WTC11 (cell line): Measurements from ENCODE around the gene GRIK2. TPM values are rescaled to one million over a fixed set of nuclear protein-coding genes. Genes with fewer than 3 reads are reported as not detected.

Experiments
- ATAC-seq: fragments of 200-7000 bp; cut with Tn5 transposase; 2 replicates; pipeline ENCODE4 v1.10.0; 2021; ENCODE audit warnings: mild to moderate bottlenecking, moderate library complexity
- CTCF ChIA-PET: fragments of 300-600 bp; sonication (Branson Sonifier 250); formaldehyde crosslinking; loops from one replicate; lab custom pipeline; 2021; ENCODE audit warnings: antibody characterized with exemption; lab: Charles Lee
- POLR2A ChIA-PET: fragments of 350-600 bp; sonication (Branson Sonifier 250); formaldehyde crosslinking; loops from one replicate; lab custom pipeline; 2021; ENCODE audit warnings: antibody characterized with exemption; lab: Charles Lee
- DNase-seq: peaks from one replicate; pipeline ENCODE4 v3.0.0; 2021; ENCODE audit warnings: low spot score
- H3K27ac Mint-ChIP-seq: 2 replicates; pipeline ENCODE4 v1.8.0; 2021; ENCODE audit warnings: mixed read lengths
- H3K27me3 Mint-ChIP-seq: 2 replicates; pipeline ENCODE4 v1.8.0; 2021; ENCODE audit warnings: low read depth, mild to moderate bottlenecking, moderate library complexity, mixed read lengths
- H3K36me3 Mint-ChIP-seq: 2 replicates; pipeline ENCODE4 v1.8.0; 2021; ENCODE audit warnings: mixed read lengths
- H3K4me1 Mint-ChIP-seq: 2 replicates; pipeline ENCODE4 v1.8.0; 2022; ENCODE audit warnings: mixed read lengths
- H3K4me3 Mint-ChIP-seq: 2 replicates; pipeline ENCODE4 v1.8.0; 2021; ENCODE audit warnings: mild to moderate bottlenecking, moderate library complexity, mixed read lengths
- H3K9me3 Mint-ChIP-seq: 2 replicates; pipeline ENCODE4 v1.8.0; 2021; ENCODE audit warnings: mixed read lengths
- ATF2 ChIP-seq: sonication (generic); formaldehyde crosslinking; IDR thresholded peaks from 2 replicates; pipeline ENCODE4 v1.8.1; 2022; ENCODE audit warnings: low read depth, missing genetic modification reagents, borderline replicate concordance
- CBFB ChIP-seq: sonication (generic); formaldehyde crosslinking; IDR thresholded peaks from 2 replicates; pipeline ENCODE4 v1.8.1; 2022; ENCODE audit warnings: mild to moderate bottlenecking, low read depth, missing genetic modification reagents
- EMX1 ChIP-seq: fragments of 250-450 bp; sonication (Bioruptor Pico); IDR thresholded peaks from 2 replicates; pipeline ENCODE4 v1.8.0; 2021; ENCODE audit warnings: mild to moderate bottlenecking
- FOXJ3 ChIP-seq: sonication (generic); formaldehyde crosslinking; IDR thresholded peaks from 2 replicates; pipeline ENCODE4 v1.9.0; 2021; ENCODE audit warnings: missing genetic modification reagents, mild to moderate bottlenecking, borderline replicate concordance
- GTF2I ChIP-seq: fragments of 250-450 bp; sonication (Bioruptor Pico); conservative IDR thresholded peaks from 2 replicates; pipeline ENCODE4 v1.4.0; 2021; ENCODE audit warnings: mild to moderate bottlenecking
- IRF1 ChIP-seq: sonication (generic); formaldehyde crosslinking; IDR thresholded peaks from 2 replicates; pipeline ENCODE4 v1.8.0; 2023; ENCODE audit warnings: missing genetic modification reagents
- IRF2 ChIP-seq: sonication (generic); formaldehyde crosslinking; IDR thresholded peaks from 2 replicates; pipeline ENCODE4 v1.8.0; 2022; ENCODE audit warnings: low read depth, missing genetic modification reagents, borderline replicate concordance
- KAT7 ChIP-seq: sonication (generic); formaldehyde crosslinking; IDR thresholded peaks from 2 replicates; pipeline ENCODE4 v1.8.1; 2023; ENCODE audit warnings: missing genetic modification reagents, mild to moderate bottlenecking, borderline replicate concordance
- MYBL2 ChIP-seq: sonication (generic); formaldehyde crosslinking; IDR thresholded peaks from 2 replicates; pipeline ENCODE4 v1.8.1; 2023; ENCODE audit warnings: mild to moderate bottlenecking, moderate library complexity, missing genetic modification reagents
- OVOL2 ChIP-seq: fragments of 250-450 bp; sonication (Bioruptor Pico); IDR thresholded peaks from 2 replicates; pipeline ENCODE4 v1.9.0; 2021; ENCODE audit warnings: mild to moderate bottlenecking, borderline replicate concordance
- PRDM15 ChIP-seq: sonication (generic); formaldehyde crosslinking; IDR thresholded peaks from 2 replicates; pipeline ENCODE4 v1.8.0; 2022; ENCODE audit warnings: missing genetic modification reagents
- PRRX2 ChIP-seq: fragments of 250-450 bp; sonication (Bioruptor Pico); IDR thresholded peaks from 2 replicates; pipeline ENCODE4 v1.8.0; 2021; ENCODE audit warnings: mild to moderate bottlenecking
- SMAD3 ChIP-seq: sonication (generic); formaldehyde crosslinking; IDR thresholded peaks from 2 replicates; pipeline ENCODE4 v1.8.0; 2022; ENCODE audit warnings: missing genetic modification reagents, mild to moderate bottlenecking, borderline replicate concordance
- SOX15 ChIP-seq: fragments of 250-450 bp; sonication (Bioruptor Pico); IDR thresholded peaks from 2 replicates; pipeline ENCODE4 v1.9.0; 2021; ENCODE audit warnings: mild to moderate bottlenecking
- ZNF425 ChIP-seq: fragments of 250-450 bp; sonication (Bioruptor Pico); conservative IDR thresholded peaks from 2 replicates; pipeline ENCODE4 v1.9.0; 2021; ENCODE audit warnings: mild to moderate bottlenecking
- total RNA-seq: library from RNA; stranded (reverse); gene quantifications from 3 replicates; pipeline ENCODE4 v1.2.3, GENCODE V29; 2021
- TF ChIP-seq, protein P1 (sequence below): sonication (generic); formaldehyde crosslinking; IDR thresholded peaks from 2 replicates; pipeline ENCODE4 v1.8.0; 2022; ENCODE audit warnings: mild to moderate bottlenecking, missing genetic modification reagents
- TF ChIP-seq, protein P2 (sequence below): sonication (generic); formaldehyde crosslinking; IDR thresholded peaks from 2 replicates; pipeline ENCODE4 v1.8.0; 2022; ENCODE audit warnings: mild to moderate bottlenecking, missing genetic modification reagents

The GRIK2 gene
- total RNA-seq, 1 experiment from 2014 or later = 2.7 TPM

GRCh38 chr6:101429845-101430244 is 36.3 kb downstream of the GRIK2 start (continued):
- TF ChIP-seq KAT7 (CRISPR knock-in tag) = no peak
- TF ChIP-seq SOX15 (CRISPR knock-in tag) = no peak
- no peak for TF ChIP-seq PRDM15 (CRISPR knock-in tag)
- TF ChIP-seq, protein P1, sequence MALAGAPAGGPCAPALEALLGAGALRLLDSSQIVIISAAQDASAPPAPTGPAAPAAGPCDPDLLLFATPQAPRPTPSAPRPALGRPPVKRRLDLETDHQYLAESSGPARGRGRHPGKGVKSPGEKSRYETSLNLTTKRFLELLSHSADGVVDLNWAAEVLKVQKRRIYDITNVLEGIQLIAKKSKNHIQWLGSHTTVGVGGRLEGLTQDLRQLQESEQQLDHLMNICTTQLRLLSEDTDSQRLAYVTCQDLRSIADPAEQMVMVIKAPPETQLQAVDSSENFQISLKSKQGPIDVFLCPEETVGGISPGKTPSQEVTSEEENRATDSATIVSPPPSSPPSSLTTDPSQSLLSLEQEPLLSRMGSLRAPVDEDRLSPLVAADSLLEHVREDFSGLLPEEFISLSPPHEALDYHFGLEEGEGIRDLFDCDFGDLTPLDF (CRISPR knock-in tag) = no peak
- no peak for TF ChIP-seq SMAD3 (CRISPR knock-in tag)
- TF ChIP-seq IRF2 = no peak
- no peak for TF ChIP-seq PRRX2
- TF ChIP-seq, protein P2, sequence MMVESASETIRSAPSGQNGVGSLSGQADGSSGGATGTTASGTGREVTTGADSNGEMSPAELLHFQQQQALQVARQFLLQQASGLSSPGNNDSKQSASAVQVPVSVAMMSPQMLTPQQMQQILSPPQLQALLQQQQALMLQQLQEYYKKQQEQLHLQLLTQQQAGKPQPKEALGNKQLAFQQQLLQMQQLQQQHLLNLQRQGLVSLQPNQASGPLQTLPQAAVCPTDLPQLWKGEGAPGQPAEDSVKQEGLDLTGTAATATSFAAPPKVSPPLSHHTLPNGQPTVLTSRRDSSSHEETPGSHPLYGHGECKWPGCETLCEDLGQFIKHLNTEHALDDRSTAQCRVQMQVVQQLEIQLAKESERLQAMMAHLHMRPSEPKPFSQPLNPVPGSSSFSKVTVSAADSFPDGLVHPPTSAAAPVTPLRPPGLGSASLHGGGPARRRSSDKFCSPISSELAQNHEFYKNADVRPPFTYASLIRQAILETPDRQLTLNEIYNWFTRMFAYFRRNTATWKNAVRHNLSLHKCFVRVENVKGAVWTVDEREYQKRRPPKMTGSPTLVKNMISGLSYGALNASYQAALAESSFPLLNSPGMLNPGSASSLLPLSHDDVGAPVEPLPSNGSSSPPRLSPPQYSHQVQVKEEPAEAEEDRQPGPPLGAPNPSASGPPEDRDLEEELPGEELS = no peak
- TF ChIP-seq EMX1 (CRISPR knock-in tag) = no peak

DNA sequence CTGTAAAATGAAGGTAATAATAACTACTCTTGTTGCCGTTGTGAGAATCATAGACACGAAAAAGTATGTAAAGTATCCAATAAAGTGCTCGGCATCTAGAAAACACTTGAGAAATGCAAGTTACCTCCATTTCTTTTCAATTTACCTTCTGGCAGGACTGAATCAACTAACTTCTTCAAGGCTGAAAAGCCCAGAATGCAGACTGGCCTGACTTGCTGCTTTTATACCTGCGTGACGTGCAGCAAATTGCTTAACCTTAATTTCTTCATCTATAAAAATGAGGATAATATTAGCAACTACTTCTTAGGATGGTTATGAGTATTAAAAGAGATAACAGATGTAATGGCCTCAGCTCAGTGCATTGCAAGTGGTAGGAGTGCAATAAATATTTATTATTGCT is 39.6 kb downstream of the GRIK2 start:
- ATAC-seq (no peak), DNase-seq (no peak)
- Mint-ChIP-seq H3K4me3 (no peak overlapping the region), H3K36me3 (no peaks in the 10 kb centered on the region), H3K4me1 (peaks cover 15% of the 10 kb centered on the region), H3K27ac (no peak overlapping the region), H3K27me3 (no peaks in the 10 kb centered on the region), H3K9me3 (no peaks in the 10 kb centered on the region)
- ChIA-PET POLR2A (no interaction called here), CTCF (no interaction called here)
- TF ChIP-seq ZNF425 (CRISPR knock-in tag) (no peak), FOXJ3 (CRISPR knock-in tag) (no peak), GTF2I (CRISPR knock-in tag) (no peak)

- ATAC-seq (no peak), DNase-seq (no peak)
- no peaks in the 10 kb centered on the region for H3K27me3 Mint-ChIP-seq
- H3K36me3 Mint-ChIP-seq = no peaks in the 10 kb centered on the region
- H3K27ac Mint-ChIP-seq = no peak overlapping the region
- CTCF ChIA-PET = no interaction called here
- H3K9me3 Mint-ChIP-seq = no peaks in the 10 kb centered on the region
- peaks cover 6% of the 10 kb centered on the region for H3K4me1 Mint-ChIP-seq
- POLR2A ChIA-PET = no interaction called here
- no peak overlapping the region for H3K4me3 Mint-ChIP-seq
- TF ChIP-seq PRDM15 (CRISPR knock-in tag) (no peak), ATF2 (no peak), SOX15 (CRISPR knock-in tag) (no peak), OVOL2 (CRISPR knock-in tag) (no peak), CBFB (no peak), MYBL2 (CRISPR knock-in tag) (no peak), IRF1 (no peak)
Observed at GRCh38 chr6:101434601-101435000, 41.1 kb downstream of the GRIK2 start.
